ENCODE results near the gene EEF2.
A peak's percentile ranks its signal among the peaks of the same experiment; 100 is the strongest.
"Not testable (repeated sequence)": the region's sequence is repeated elsewhere in the genome, so short reads cannot be mapped to it uniquely, and the experiment has no call there.

Gene EEF2

GRCh38 chr19:3967983-3968382 lies 17.3 kb downstream of the EEF2 start:
- not testable (repeated sequence) for DNase-seq

DNA sequence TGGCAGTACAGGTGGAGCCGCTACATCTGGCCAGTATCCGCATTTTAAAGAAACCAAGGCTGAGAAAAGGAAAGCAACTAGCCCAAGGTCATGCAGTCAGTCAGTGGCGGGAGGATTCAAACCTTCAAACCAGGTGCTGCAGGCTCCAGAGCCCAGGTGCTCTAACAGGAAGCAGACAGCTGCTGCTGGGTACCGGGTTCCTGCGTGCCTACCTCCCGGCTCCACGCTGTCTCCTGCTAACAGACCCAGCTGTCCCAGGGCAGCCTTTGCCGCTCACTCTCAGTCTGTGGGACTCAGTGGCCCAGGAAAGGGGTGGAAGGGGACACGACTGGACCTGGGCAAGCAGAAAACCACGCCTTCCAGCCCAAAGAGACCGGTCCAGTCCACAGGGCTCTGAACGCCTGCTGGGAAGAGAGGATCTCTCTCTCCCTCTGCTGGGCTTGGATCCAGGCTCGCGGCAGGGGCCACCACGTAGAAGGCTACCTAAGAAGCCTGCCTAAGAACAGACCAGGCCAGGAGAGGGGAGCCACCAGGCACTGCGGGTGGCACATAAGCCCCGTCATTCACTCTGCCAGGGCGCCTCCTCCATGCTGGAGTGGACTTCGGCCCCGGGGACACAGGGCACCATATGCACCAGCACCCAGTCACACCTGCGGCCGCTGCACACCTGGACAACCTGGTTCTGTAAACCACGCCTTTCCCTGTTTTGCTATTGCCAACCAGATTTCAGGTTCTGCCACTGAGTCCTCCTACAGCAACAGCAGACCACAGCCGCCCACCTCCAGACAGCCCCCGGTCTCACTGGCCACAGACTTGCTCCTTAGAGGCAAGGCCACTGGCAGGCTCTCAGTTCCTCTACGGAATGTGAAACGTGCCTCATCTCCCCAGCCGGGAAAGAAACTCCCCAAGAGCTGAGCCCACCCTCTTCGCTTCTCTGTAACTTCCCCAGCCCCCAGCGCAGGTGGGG lies 18.9 kb downstream of the EEF2 start:
- DNase-seq, result no peak

GRCh38 chr19:3964256-3965194 lies 20.7 kb downstream of the EEF2 start:
- DNase-seq, result no peak

- no peak for DNase-seq
Measured at GRCh38 chr19:3963458-3964255, 21.6 kb downstream of the EEF2 start.

DNA sequence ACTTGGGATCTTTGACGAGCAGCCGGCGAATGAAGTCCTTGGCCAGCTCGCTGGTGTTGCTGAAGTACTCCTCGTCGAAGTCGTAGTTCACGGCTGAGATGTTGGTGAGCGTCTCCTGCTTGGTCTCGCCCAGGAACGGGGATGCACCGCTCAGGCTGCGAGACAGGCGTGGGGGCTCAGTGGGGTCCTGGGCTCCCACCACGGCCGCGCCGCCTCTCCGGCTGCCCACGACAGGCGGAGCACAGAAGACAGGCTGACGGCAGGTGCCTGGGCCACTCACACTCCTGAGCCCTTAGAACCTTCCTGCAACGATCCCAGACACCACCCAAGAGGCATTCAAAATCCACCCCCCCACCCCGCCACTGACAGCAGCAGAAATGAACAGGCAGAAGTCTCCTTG lies 24.3 kb downstream of the EEF2 start:
- no peak for DNase-seq

GRCh38 chr19:3959766-3960131 lies 25.5 kb downstream of the EEF2 start:
- no peak for DNase-seq

- no peak for DNase-seq
Measured at GRCh38 chr19:3958836-3959765, 26.2 kb downstream of the EEF2 start.

- no peak for DNase-seq
Measured at GRCh38 chr19:3955688-3956087, 29.6 kb downstream of the EEF2 start.

GRCh38 chr19:3955276-3955675 lies 30.0 kb downstream of the EEF2 start:
- DNase-seq, result not testable (repeated sequence)

DNA sequence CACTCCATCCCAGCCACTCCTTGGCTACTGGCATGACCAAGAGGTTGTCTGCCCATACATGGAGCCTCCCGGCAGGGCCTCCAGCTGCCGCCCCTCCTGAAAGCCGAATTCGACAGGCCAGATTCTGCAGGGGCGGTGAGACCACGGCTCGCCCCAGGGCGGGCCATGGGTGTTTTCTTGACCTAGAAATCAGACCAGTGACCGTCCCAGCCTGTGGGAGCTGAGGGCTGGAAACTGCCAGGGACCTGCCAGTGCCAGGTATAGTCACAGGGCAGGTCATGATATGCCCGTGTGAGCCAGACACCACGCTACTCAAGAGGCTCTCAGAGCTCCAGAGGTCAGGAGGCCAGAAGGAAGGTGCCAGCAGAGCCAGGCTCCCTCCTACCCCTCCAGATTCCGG lies 31.2 kb downstream of the EEF2 start:
- no peak for DNase-seq

DNA sequence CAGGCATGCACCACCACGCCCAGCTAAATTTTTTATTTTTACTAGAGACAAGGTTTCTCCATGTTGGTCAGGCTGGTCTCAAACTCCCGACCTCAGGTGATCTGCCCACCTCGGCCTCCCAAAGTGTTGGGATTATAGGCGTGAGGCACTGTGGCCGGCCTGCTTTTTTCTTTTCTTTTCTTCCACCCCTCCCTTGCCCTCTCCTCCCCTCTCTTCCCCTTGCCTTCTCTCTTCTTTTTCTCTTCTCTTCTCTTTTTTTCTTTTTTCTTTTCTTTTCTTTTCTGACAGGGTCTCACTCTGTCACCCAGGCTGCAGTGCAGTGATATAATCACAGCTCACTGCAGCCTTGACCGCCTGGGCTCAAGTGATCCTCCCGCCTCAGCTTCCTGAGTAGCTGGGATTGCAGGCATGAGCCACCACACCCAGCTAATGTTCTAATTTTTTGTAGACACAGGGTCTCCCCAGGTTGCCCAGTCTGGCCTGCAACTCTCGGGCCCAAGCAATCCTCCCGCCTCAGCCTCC lies 32.4 kb downstream of the EEF2 start:
- DNase-seq, result not testable (repeated sequence)

GRCh38 chr19:3950871-3951861 lies 34.1 kb downstream of the EEF2 start:
- peak; percentile 36 for DNase-seq

DNA sequence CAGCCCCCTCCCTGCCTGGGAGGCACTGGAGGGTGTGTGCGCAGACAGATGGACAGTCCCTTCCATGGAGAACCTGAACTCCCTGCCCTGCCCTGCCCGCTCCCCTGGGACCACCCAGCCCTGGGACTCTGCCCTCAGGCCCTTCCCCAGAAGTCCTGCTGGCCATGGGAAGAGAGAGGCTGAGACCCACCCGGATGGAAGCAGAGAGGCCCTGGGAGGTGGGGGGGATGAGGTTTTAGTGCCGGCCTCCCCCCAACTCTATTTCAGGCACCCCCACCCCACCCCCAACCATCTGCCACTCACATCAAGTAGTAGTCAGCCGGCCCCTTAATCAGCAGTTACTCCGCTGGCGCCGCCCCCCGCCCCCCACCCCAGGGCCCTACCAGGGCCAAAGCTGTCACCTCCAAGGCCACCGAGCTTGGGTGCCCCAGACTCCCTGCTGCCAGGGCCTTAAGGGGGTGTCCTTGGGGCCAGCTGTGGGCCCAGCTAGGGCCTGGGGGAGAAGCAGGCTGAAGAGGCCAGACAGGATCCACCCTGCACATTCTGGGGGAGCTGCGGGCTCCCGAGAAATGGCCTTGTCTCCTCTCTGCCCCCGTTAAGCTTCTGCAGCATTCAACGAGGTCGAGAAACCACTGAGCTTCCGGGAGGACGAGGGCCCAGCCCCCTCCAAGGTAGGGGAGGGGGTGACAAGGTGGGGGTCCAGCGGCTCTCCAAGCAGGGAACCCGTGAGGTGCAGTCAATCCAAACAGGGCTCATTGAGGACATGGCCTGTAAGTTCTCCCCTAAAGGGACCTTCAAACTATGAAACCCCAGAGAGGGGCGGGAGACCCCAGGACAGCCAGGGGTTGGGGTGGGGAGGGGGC lies 35.0 kb downstream of the EEF2 start:
- DNase-seq, result no peak

- no peak for DNase-seq
Measured at GRCh38 chr19:3949294-3949693, 36.0 kb downstream of the EEF2 start.

GRCh38 chr19:3947316-3947933 lies 37.8 kb downstream of the EEF2 start:
- not testable (repeated sequence) for DNase-seq

- no peak for DNase-seq
Measured at GRCh38 chr19:3945838-3946237, 39.4 kb downstream of the EEF2 start.

DNA sequence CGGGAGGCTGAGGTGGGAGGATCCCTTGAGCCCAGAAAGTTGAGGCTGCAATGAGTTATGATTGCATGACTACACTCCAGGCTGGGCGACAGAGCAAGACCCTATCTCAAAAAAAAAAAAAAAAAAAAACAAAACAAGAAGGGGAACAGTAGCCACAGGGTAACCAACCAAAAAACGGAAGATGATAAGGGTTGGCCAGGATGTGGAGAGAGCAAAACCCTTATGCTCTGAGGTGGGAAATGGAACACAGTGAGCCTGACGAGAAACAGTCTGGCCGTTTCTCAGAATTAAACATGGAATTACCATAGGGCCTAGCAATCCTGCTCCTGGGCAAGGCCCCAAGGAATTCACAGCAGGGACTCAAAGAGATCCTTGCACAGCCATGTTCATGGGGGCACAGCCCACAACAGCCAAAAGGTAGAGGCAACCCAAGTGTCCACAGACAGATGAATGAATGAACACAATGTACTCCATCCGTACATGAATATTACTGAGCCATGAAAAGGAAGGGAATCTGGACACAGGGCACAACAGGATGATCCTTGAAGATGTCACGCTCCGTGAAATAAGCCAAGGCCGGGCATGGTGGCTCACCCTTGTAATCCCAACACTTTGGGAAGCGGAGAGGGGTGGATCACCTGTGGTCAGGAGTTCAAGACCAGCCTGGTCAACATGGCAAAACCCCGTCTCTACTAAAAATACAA lies 41.1 kb downstream of the EEF2 start:
- DNase-seq, result no peak
